ENCODE measurements around the gene PSMG2. TPM values are rescaled to one million over a fixed set of nuclear protein-coding genes. Genes with fewer than 3 reads are reported as not detected.

Gene PSMG2
- total and polyA plus RNA-seq, 9 of the 15 experiments (the other 6 are each of a cell fraction or from before 2014, with no cell fraction given) = 59.9 to 271 (median 111) TPM

- Histone ChIP-seq H3K79me2 (ENCODE audit: control insufficient read depth, insufficient read depth, low read length) (peaks cover 76% of the 10 kb centered on the region), H3K9ac (ENCODE audit: insufficient read depth in 1 of 2, low read depth in 2 of 2, low read length in 2 of 2) (peak overlapping the region; percentile 98 to 99), H3K36me3 (ENCODE audit: control insufficient read depth, insufficient read depth, low read length) (peaks cover 60% of the 10 kb centered on the region), H2AFZ (ENCODE audit: low read depth, low read length) (0 out of 2 replicates have a peak overlapping the region, but pooled peaks have one; percentile 94), H3K4me2 (ENCODE audit: insufficient read depth, low read length) (peak overlapping the region; percentile 97), H4K20me1 (replicated peaks; ENCODE audit: control insufficient read depth, insufficient read depth, low read length) (peaks cover 2% of the 10 kb centered on the region; the same call in 1 of the 2 replicates), H3K4me1 (replicated peaks in 1 of 2; ENCODE audit: control insufficient read depth in 2 of 2, insufficient read depth in 2 of 2, low read length in 2 of 2) (peaks cover 14 to 15% of the 10 kb centered on the region in 2 experiments), H3K27me3 (ENCODE audit: control insufficient read depth in 2 of 2, insufficient read depth in 2 of 2, low read length in 2 of 2) (no peaks in the 10 kb centered on the region), H3K9me3 (replicated peaks; ENCODE audit: control insufficient read depth, insufficient read depth, low read depth, low read length) (no peaks in the 10 kb centered on the region), H3K4me3 (peak overlapping the region; percentile 87), H3K9me1 (ENCODE audit: control insufficient read depth, insufficient read depth, low read length) (no peaks in the 10 kb centered on the region), H3K27ac (ENCODE audit: extremely low read depth, low read depth, low read length) (peak overlapping the region; percentile 97)
- DNase-seq (ENCODE audit: extremely low read depth in 1 of 4, low spot score in 3 of 4) (peak in 1 of 4 experiments; percentile 34), FAIRE-seq (no peak), ATAC-seq (peak; percentile 12)
- 0% methylated on average over 2 of the region's 2 CpGs for WGBS (ENCODE audit: insufficient coverage, low coverage, missing lambda C conversion rate)
- TSS peak; percentile 75 for BruUV-seq (replicated peaks)
- ChIA-PET POLR2A (interaction anchor here (0.6 to 1.6 kb wide), 4 partner anchors 11 to 289 kb away, joined by 3 to 5 read pairs (median 4); no protein-coding TSS in a partner anchor), CTCF (ENCODE audit: low intra/inter-chr PET ratio) (no interaction called here)
- intact Hi-C loops (cut with micrococcal nuclease) = no loop called here
- TF ChIP-seq ZNF764 (CRISPR knock-in tag; IDR thresholded peaks at IDR 0.05; ENCODE audit: low read depth) (no peak), ATF7 (IDR thresholded peaks at IDR 0.05) (peak; percentile 30; the same call in 1 of the 2 replicates), ZNF217 (CRISPR knock-in tag; IDR thresholded peaks at IDR 0.05) (no peak), STAG1 (CRISPR knock-in tag; IDR thresholded peaks at IDR 0.05; ENCODE audit: borderline replicate concordance) (no peak), ZNF3 (CRISPR knock-in tag; IDR thresholded peaks at IDR 0.05) (no peak), NR2C2 (CRISPR knock-in tag; IDR thresholded peaks at IDR 0.05) (no peak), NR2C2 (tag; IDR thresholded peaks at IDR 0.05) (no peak), TEAD4 (IDR thresholded peaks at IDR 0.05; ENCODE audit: low read length) (no peak), TEAD4 (CRISPR knock-in tag; IDR thresholded peaks at IDR 0.05; ENCODE audit: borderline replicate concordance) (no peak), HIVEP1 (CRISPR knock-in tag; IDR thresholded peaks at IDR 0.05) (no peak), SIN3A (IDR thresholded peaks at IDR 0.05; ENCODE audit: borderline replicate concordance in 2 of 2, control insufficient read depth in 1 of 2, low read depth in 2 of 2, low read length in 2 of 2) (0 out of 4 replicates have a peak, but pooled peaks of 1 of the 2 experiments have one; percentile 43), YY1 (IDR thresholded peaks at IDR 0.05; ENCODE audit: borderline replicate concordance in 1 of 3, control insufficient read depth in 1 of 3, extremely low read depth in 1 of 3, insufficient read depth in 3 of 3, insufficient read length in 1 of 3, insufficient replicate concordance in 2 of 3, low read depth in 1 of 3, low read length in 2 of 3) (peak in 1 of 3 experiments; percentile 65)
- TF ChIP-seq, protein P1, sequence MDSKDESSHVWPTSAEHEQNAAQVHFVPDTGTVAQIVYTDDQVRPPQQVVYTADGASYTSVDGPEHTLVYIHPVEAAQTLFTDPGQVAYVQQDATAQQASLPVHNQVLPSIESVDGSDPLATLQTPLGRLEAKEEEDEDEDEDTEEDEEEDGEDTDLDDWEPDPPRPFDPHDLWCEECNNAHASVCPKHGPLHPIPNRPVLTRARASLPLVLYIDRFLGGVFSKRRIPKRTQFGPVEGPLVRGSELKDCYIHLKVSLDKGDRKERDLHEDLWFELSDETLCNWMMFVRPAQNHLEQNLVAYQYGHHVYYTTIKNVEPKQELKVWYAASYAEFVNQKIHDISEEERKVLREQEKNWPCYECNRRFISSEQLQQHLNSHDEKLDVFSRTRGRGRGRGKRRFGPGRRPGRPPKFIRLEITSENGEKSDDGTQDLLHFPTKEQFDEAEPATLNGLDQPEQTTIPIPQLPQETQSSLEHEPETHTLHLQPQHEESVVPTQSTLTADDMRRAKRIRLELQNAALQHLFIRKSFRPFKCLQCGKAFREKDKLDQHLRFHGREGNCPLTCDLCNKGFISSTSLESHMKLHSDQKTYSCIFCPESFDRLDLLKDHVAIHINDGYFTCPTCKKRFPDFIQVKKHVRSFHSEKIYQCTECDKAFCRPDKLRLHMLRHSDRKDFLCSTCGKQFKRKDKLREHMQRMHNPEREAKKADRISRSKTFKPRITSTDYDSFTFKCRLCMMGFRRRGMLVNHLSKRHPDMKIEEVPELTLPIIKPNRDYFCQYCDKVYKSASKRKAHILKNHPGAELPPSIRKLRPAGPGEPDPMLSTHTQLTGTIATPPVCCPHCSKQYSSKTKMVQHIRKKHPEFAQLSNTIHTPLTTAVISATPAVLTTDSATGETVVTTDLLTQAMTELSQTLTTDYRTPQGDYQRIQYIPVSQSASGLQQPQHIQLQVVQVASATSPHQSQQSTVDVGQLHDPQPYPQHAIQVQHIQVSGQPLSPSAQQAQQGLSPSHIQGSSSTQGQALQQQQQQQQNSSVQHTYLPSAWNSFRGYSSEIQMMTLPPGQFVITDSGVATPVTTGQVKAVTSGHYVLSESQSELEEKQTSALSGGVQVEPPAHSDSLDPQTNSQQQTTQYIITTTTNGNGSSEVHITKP (IDR thresholded peaks at IDR 0.05; ENCODE audit: partially characterized antibody) = peak; percentile 97
- in situ Hi-C loops (cut with MboI) = no loop called here
Observed at GRCh38 chr18:12703664-12704063, 822 bp downstream of the PSMG2 start.

Measured in K562 (cell line).